GM23338 (cell line): ENCODE results near the gene WNT2. TPM values are rescaled to one million over a fixed set of nuclear protein-coding genes. Genes with fewer than 3 reads are reported as not detected.

ENCODE experiments used
- ATAC-seq: fragments of 200-7000 bp; cut with Tn5 transposase; 3 replicates; pipeline ENCODE4 v1.9.1; 2020
- DNase-seq: peaks from one replicate; pipeline ENCODE4 v3.0.0-alpha.2; 2015; ENCODE audit warnings: low spot score
- H2AFZ ChIP-seq: fragments of 200-600 bp; sonication (generic); 2 replicates; pipeline ENCODE4 v1.8.0; 2016; ENCODE audit warnings: antibody characterized with exemption, mild to moderate bottlenecking, moderate library complexity
- H3F3A ChIP-seq: fragments of 200-600 bp; sonication (generic); replicated peaks from 2 replicates; pipeline ENCODE4 v1.8.0; 2017; ENCODE audit warnings: antibody characterized with exemption, mixed run types, low read depth
- H3K27ac ChIP-seq: fragments of 200-600 bp; sonication (generic); 2 replicates; pipeline ENCODE4 v1.6.1; 2016; ENCODE audit warnings: low read depth
- H3K27me3 ChIP-seq: fragments of 200-600 bp; sonication (generic); 2 replicates; pipeline ENCODE4 v1.8.0; 2016; ENCODE audit warnings: mild to moderate bottlenecking, mixed run types, moderate library complexity; ENCODE audit not compliant: insufficient read depth
- H3K36me3 ChIP-seq: fragments of 200-600 bp; sonication (generic); 2 replicates; pipeline ENCODE4 v1.8.0; 2016; ENCODE audit warnings: mild to moderate bottlenecking; ENCODE audit not compliant: insufficient read depth
- H3K4me1 ChIP-seq: fragments of 200-600 bp; sonication (generic); 2 replicates; pipeline ENCODE4 v1.8.0; 2016; ENCODE audit warnings: mild to moderate bottlenecking, moderate library complexity; ENCODE audit not compliant: insufficient read depth
- H3K4me2 ChIP-seq: fragments of 200-600 bp; sonication (generic); 2 replicates; pipeline ENCODE4 v1.7.1; 2017; ENCODE audit warnings: mixed run types
- H3K4me3 ChIP-seq: fragments of 200-600 bp; sonication (generic); 2 replicates; pipeline ENCODE4 v1.6.1; 2016; ENCODE audit warnings: mixed run types
- H3K79me2 ChIP-seq: fragments of 200-600 bp; sonication (generic); replicated peaks from 2 replicates; pipeline ENCODE4 v1.8.0; 2017; ENCODE audit warnings: mild to moderate bottlenecking; ENCODE audit not compliant: insufficient read depth
- H3K9me2 ChIP-seq: fragments of 200-600 bp; sonication (generic); 2 replicates; pipeline ENCODE4 v1.8.0; 2017; ENCODE audit not compliant: insufficient read depth
- H4K20me1 ChIP-seq: fragments of 200-600 bp; sonication (generic); replicated peaks from 2 replicates; pipeline ENCODE4 v1.8.0; 2017; ENCODE audit warnings: mild to moderate bottlenecking; ENCODE audit not compliant: insufficient read depth
- H3K27ac Mint-ChIP-seq: 2 replicates; pipeline ENCODE4 v1.8.0; 2020; ENCODE audit warnings: inconsistent platforms, mild to moderate bottlenecking, moderate library complexity, mixed read lengths
- H3K27me3 Mint-ChIP-seq: 3 replicates; pipeline ENCODE4 v1.8.0; 2022; ENCODE audit warnings: low read depth, mild to moderate bottlenecking, moderate library complexity, mixed read lengths, inconsistent platforms; ENCODE audit not compliant: insufficient read depth, poor library complexity
- H3K36me3 Mint-ChIP-seq: 3 replicates; pipeline ENCODE4 v1.8.0; 2021; ENCODE audit warnings: low read depth, mild to moderate bottlenecking, inconsistent platforms, moderate library complexity, mixed read lengths
- H3K4me1 Mint-ChIP-seq: 3 replicates; pipeline ENCODE4 v1.8.0; 2020; ENCODE audit warnings: mild to moderate bottlenecking, inconsistent platforms, mixed read lengths
- H3K4me3 Mint-ChIP-seq: 3 replicates; pipeline ENCODE4 v1.8.0; 2021; ENCODE audit warnings: moderate library complexity, mild to moderate bottlenecking, inconsistent platforms, mixed read lengths
- H3K9me3 Mint-ChIP-seq: 3 replicates; pipeline ENCODE4 v1.8.0; 2020; ENCODE audit warnings: moderate library complexity, mild to moderate bottlenecking, inconsistent platforms, mixed read lengths
- CREB1 ChIP-seq: fragments of 250-450 bp; sonication (Bioruptor Pico); IDR thresholded peaks from 2 replicates; pipeline ENCODE4 v1.5.0; 2020; ENCODE audit warnings: low read depth, mild to moderate bottlenecking, moderate library complexity
- EZH2 ChIP-seq: fragments of 200-600 bp; sonication (generic); IDR thresholded peaks from one replicate; pipeline ENCODE4 v1.8.0; 2017; ENCODE audit warnings: antibody characterized with exemption, mild to moderate bottlenecking, low read depth; ENCODE audit not compliant: unreplicated experiment
- EZH2phosphoT487 ChIP-seq: fragments of 200-600 bp; sonication (generic); IDR thresholded peaks from one replicate; pipeline ENCODE4 v1.8.1; 2018; ENCODE audit warnings: antibody characterized with exemption; ENCODE audit not compliant: unreplicated experiment
- JUNB ChIP-seq: IDR thresholded peaks from one replicate; pipeline ENCODE4 v1.6.1; 2016; ENCODE audit warnings: antibody characterized with exemption; ENCODE audit not compliant: unreplicated experiment
- NANOG ChIP-seq: IDR thresholded peaks from 2 replicates; pipeline ENCODE4 v1.6.1; 2016; ENCODE audit warnings: antibody characterized with exemption, borderline replicate concordance
- POLR2AphosphoS5 ChIP-seq: IDR thresholded peaks from 2 replicates; pipeline ENCODE4 v1.6.1; 2016; ENCODE audit warnings: antibody characterized with exemption, low read depth
- REST ChIP-seq: IDR thresholded peaks from one replicate; pipeline ENCODE4 v1.6.1; 2018; ENCODE audit warnings: antibody characterized with exemption; ENCODE audit not compliant: unreplicated experiment
- STAT1 ChIP-seq: IDR thresholded peaks from one replicate; pipeline ENCODE4 v1.6.1; 2016; ENCODE audit warnings: antibody characterized with exemption; ENCODE audit not compliant: unreplicated experiment
- ZNF114 ChIP-seq: fragments of 250-450 bp; sonication (Bioruptor Pico); IDR thresholded peaks from 2 replicates; pipeline ENCODE4 v1.5.0; 2020; ENCODE audit warnings: mild to moderate bottlenecking, moderate library complexity
- ZNF331 ChIP-seq: fragments of 250-450 bp; sonication (Bioruptor Pico); IDR thresholded peaks from 2 replicates; pipeline ENCODE4 v1.5.0; 2020; ENCODE audit warnings: low read depth, mild to moderate bottlenecking, moderate library complexity
- polyA plus RNA-seq: library from polyadenylated mRNA; unstranded; fragments of >200 nt; fragmentation: Nextera tagmentation; extraction: Ambion mirVana; gene quantifications from 2 replicates; pipeline ENCODE4 v1.2.1, GENCODE V29; 2016
- total RNA-seq: library from RNA; depleted of rRNA; stranded (reverse); fragments of >200 nt; shearing (Covaris generic); gene quantifications from 2 replicates; pipeline ENCODE4 v1.2.3, GENCODE V29; 2014
- TF ChIP-seq, protein P1 (sequence below), 2 experiments: fragments of 200-600 bp in 1 of 2; sonication (generic) in 1 of 2; conservative IDR thresholded peaks; 2 replicates each; pipeline versions ENCODE4 v1.5.1 to v1.6.1; 2016 to 2017; ENCODE audit warnings: antibody characterized with exemption in 2 of 2, low read depth in 2 of 2, mild to moderate bottlenecking in 2 of 2, moderate library complexity in 1 of 2
- TF ChIP-seq, protein P2 (sequence below): IDR thresholded peaks from 2 replicates; pipeline ENCODE4 v1.6.1; 2016; ENCODE audit warnings: antibody characterized with exemption
- TF ChIP-seq, protein P3 (sequence below): fragments of 250-450 bp; sonication (Bioruptor Pico); IDR thresholded peaks from 2 replicates; pipeline ENCODE4 v1.5.0; 2020; ENCODE audit warnings: mild to moderate bottlenecking, moderate library complexity

Gene WNT2
- total and polyA plus RNA-seq, 2 experiments from 2014 or later = not detected

- peaks cover 71% of the 10 kb centered on the region for H3K27me3 Mint-ChIP-seq
- Histone ChIP-seq H3K4me3 (peak overlapping the region; percentile 84), H3K9me2 (no peaks in the 10 kb centered on the region), H3K79me2 (no peaks in the 10 kb centered on the region), H4K20me1 (peaks cover 9% of the 10 kb centered on the region; the same call in 1 of the 2 replicates), H3K36me3 (0 out of 2 replicates have a peak, but pooled peaks cover 4% of the 10 kb centered on the region), H3F3A (0 out of 2 replicates have a peak, but pooled peaks cover 3% of the 10 kb centered on the region), H3K4me1 (peaks cover 4% of the 10 kb centered on the region), H3K27me3 (peaks cover 86% of the 10 kb centered on the region), H2AFZ (peak overlapping the region; percentile 99), H3K4me2 (peak overlapping the region; percentile 98), H3K27ac (no peak overlapping the region)
- H3K4me1 Mint-ChIP-seq = peaks cover 15% of the 10 kb centered on the region; the same call in 2 of the 3 replicates
- no peaks in the 10 kb centered on the region for H3K36me3 Mint-ChIP-seq
- no peak overlapping the region for H3K27ac Mint-ChIP-seq
- DNase-seq (peak; percentile 59), ATAC-seq (peak; percentile 67)
- H3K4me3 Mint-ChIP-seq = peak overlapping the region; percentile 83
- TF ChIP-seq, protein P1, sequence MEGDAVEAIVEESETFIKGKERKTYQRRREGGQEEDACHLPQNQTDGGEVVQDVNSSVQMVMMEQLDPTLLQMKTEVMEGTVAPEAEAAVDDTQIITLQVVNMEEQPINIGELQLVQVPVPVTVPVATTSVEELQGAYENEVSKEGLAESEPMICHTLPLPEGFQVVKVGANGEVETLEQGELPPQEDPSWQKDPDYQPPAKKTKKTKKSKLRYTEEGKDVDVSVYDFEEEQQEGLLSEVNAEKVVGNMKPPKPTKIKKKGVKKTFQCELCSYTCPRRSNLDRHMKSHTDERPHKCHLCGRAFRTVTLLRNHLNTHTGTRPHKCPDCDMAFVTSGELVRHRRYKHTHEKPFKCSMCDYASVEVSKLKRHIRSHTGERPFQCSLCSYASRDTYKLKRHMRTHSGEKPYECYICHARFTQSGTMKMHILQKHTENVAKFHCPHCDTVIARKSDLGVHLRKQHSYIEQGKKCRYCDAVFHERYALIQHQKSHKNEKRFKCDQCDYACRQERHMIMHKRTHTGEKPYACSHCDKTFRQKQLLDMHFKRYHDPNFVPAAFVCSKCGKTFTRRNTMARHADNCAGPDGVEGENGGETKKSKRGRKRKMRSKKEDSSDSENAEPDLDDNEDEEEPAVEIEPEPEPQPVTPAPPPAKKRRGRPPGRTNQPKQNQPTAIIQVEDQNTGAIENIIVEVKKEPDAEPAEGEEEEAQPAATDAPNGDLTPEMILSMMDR (conservative IDR thresholded peaks at IDR 0.05; ENCODE audit: low read depth in 2 of 2) = no peak
- TF ChIP-seq POLR2AphosphoS5 (no peak), NANOG (no peak), STAT1 (no peak), ZNF331 (CRISPR knock-in tag) (no peak), CREB1 (no peak), EZH2 (peak; percentile 74), REST (no peak), ZNF114 (CRISPR knock-in tag) (no peak), JUNB (no peak), EZH2phosphoT487 (peak; percentile 66)
- TF ChIP-seq, protein P2, sequence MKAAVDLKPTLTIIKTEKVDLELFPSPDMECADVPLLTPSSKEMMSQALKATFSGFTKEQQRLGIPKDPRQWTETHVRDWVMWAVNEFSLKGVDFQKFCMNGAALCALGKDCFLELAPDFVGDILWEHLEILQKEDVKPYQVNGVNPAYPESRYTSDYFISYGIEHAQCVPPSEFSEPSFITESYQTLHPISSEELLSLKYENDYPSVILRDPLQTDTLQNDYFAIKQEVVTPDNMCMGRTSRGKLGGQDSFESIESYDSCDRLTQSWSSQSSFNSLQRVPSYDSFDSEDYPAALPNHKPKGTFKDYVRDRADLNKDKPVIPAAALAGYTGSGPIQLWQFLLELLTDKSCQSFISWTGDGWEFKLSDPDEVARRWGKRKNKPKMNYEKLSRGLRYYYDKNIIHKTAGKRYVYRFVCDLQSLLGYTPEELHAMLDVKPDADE = no peak
- TF ChIP-seq, protein P3, sequence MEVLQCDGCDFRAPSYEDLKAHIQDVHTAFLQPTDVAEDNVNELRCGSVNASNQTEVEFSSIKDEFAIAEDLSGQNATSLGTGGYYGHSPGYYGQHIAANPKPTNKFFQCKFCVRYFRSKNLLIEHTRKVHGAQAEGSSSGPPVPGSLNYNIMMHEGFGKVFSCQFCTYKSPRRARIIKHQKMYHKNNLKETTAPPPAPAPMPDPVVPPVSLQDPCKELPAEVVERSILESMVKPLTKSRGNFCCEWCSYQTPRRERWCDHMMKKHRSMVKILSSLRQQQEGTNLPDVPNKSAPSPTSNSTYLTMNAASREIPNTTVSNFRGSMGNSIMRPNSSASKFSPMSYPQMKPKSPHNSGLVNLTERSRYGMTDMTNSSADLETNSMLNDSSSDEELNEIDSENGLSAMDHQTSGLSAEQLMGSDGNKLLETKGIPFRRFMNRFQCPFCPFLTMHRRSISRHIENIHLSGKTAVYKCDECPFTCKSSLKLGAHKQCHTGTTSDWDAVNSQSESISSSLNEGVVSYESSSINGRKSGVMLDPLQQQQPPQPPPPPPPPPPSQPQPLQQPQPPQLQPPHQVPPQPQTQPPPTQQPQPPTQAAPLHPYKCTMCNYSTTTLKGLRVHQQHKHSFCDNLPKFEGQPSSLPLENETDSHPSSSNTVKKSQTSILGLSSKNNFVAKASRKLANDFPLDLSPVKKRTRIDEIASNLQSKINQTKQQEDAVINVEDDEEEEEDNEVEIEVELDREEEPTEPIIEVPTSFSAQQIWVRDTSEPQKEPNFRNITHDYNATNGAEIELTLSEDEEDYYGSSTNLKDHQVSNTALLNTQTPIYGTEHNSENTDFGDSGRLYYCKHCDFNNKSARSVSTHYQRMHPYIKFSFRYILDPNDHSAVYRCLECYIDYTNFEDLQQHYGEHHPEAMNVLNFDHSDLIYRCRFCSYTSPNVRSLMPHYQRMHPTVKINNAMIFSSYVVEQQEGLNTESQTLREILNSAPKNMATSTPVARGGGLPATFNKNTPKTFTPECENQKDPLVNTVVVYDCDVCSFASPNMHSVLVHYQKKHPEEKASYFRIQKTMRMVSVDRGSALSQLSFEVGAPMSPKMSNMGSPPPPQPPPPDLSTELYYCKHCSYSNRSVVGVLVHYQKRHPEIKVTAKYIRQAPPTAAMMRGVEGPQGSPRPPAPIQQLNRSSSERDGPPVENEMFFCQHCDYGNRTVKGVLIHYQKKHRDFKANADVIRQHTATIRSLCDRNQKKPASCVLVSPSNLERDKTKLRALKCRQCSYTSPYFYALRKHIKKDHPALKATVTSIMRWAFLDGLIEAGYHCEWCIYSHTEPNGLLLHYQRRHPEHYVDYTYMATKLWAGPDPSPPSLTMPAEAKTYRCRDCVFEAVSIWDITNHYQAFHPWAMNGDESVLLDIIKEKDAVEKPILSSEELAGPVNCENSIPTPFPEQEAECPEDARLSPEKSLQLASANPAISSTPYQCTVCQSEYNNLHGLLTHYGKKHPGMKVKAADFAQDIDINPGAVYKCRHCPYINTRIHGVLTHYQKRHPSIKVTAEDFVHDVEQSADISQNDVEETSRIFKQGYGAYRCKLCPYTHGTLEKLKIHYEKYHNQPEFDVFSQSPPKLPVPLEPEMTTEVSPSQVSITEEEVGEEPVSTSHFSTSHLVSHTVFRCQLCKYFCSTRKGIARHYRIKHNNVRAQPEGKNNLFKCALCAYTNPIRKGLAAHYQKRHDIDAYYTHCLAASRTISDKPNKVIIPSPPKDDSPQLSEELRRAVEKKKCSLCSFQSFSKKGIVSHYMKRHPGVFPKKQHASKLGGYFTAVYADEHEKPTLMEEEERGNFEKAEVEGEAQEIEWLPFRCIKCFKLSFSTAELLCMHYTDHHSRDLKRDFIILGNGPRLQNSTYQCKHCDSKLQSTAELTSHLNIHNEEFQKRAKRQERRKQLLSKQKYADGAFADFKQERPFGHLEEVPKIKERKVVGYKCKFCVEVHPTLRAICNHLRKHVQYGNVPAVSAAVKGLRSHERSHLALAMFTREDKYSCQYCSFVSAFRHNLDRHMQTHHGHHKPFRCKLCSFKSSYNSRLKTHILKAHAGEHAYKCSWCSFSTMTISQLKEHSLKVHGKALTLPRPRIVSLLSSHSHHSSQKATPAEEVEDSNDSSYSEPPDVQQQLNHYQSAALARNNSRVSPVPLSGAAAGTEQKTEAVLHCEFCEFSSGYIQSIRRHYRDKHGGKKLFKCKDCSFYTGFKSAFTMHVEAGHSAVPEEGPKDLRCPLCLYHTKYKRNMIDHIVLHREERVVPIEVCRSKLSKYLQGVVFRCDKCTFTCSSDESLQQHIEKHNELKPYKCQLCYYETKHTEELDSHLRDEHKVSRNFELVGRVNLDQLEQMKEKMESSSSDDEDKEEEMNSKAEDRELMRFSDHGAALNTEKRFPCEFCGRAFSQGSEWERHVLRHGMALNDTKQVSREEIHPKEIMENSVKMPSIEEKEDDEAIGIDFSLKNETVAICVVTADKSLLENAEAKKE (CRISPR knock-in tag) = no peak
- H3K9me3 Mint-ChIP-seq = peaks cover 7% of the 10 kb centered on the region; the same call in 2 of the 3 replicates
These were observed 1.2 kb upstream of the WNT2 start for GRCh38 chr7:117323851-117324711.
